Measurements from ENCODE around the gene TPCN2.

DNA sequence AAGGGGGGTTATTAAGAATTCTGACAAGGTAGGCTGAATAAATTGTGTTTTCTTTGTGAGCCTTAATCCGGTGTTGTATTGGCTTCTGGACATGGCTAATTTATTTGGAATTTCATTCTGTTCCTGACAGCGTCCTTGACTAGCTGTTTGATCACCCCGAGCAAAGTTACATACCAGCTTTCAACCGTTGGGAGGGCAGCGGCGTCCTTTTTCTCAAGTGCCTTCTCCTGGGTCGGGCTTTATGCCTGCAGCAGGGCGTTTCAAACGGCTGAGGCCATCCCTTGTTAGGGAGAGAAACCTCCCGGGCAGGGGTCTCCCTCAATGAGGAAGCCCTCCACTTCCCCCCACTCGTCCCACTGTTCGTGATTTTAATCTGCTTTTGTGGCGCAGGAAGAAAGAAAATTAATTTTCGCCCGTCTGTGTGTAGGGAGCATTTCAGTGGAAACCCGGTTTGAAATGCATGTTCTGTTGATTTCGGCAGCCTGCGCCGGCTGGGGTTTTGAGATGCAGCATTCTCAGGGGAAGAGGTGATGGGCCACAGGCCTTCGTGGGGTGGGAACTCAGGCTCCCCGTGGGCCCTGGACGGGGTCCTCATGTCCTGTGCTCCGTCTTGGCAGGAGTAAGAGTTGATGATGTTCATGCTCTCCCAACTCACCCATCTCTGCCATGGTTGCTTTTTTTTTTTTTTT is 104.1 kb downstream of the TPCN2 start:
- TF ChIP-seq CTCF (IDR thresholded peaks at IDR 0.05; ENCODE audit: poor library complexity, severe bottlenecking): no peak
- no peak for TF ChIP-seq POLR2AphosphoS5 (IDR thresholded peaks at IDR 0.05)

Measured in neural cell (in vitro differentiated cells).